HFFc6 (cell line): Measurements from ENCODE around the gene SETD2. TPM values are rescaled to one million over a fixed set of nuclear protein-coding genes. Genes with fewer than 3 reads are reported as not detected.

Experiments
- DNase-seq: peaks from one replicate; pipeline ENCODE4 v3.0.0-alpha.2; 2018
- H3K27ac Mint-ChIP-seq: 2 replicates; pipeline ENCODE4 v1.8.0; 2020; ENCODE audit warnings: mild to moderate bottlenecking, mixed read lengths
- H3K27me3 Mint-ChIP-seq: 2 replicates; pipeline ENCODE4 v1.8.0; 2021; ENCODE audit warnings: mild to moderate bottlenecking, moderate library complexity, mixed read lengths; ENCODE audit not compliant: insufficient read depth
- H3K36me3 Mint-ChIP-seq: 2 replicates; pipeline ENCODE4 v1.8.0; 2021; ENCODE audit warnings: low read depth, mixed read lengths
- H3K4me1 Mint-ChIP-seq: 2 replicates; pipeline ENCODE4 v1.8.0; 2020; ENCODE audit warnings: low read depth, mixed read lengths
- H3K4me3 Mint-ChIP-seq: 2 replicates; pipeline ENCODE4 v1.8.0; 2020; ENCODE audit warnings: mild to moderate bottlenecking, moderate library complexity, mixed read lengths
- H3K9me3 Mint-ChIP-seq: 2 replicates; pipeline ENCODE4 v1.8.0; 2020; ENCODE audit warnings: mild to moderate bottlenecking, mixed read lengths
- total RNA-seq, 6 experiments: library from RNA; stranded (reverse); fragmentation: NEBNext Ultra II Directional; extraction: Animal tissue kit (Norgen Biotek cat#: 25700); gene quantifications; 2 replicates in 1 of 6; 3 replicates in 5 of 6; pipeline ENCODE4 v1.2.3, GENCODE V29; 2021
- TF ChIP-seq, protein P1 (sequence below): fragments of 200-600 bp; sonication (generic); IDR thresholded peaks from 2 replicates; pipeline ENCODE4 v1.5.0; 2021; ENCODE audit warnings: antibody characterized with exemption, mild to moderate bottlenecking

The SETD2 gene
- total RNA-seq, 6 experiments from 2014 or later = 26.7 to 33.7 (median 30.8) TPM

GRCh38 chr3:46993292-46993691 is 170.6 kb downstream of the SETD2 start:
- no peak for DNase-seq
- Mint-ChIP-seq H3K27ac (no peak overlapping the region), H3K4me1 (no peaks in the 10 kb centered on the region), H3K27me3 (peaks cover 2% of the 10 kb centered on the region), H3K9me3 (no peaks in the 10 kb centered on the region), H3K4me3 (no peak overlapping the region), H3K36me3 (no peaks in the 10 kb centered on the region)
- TF ChIP-seq, protein P1, sequence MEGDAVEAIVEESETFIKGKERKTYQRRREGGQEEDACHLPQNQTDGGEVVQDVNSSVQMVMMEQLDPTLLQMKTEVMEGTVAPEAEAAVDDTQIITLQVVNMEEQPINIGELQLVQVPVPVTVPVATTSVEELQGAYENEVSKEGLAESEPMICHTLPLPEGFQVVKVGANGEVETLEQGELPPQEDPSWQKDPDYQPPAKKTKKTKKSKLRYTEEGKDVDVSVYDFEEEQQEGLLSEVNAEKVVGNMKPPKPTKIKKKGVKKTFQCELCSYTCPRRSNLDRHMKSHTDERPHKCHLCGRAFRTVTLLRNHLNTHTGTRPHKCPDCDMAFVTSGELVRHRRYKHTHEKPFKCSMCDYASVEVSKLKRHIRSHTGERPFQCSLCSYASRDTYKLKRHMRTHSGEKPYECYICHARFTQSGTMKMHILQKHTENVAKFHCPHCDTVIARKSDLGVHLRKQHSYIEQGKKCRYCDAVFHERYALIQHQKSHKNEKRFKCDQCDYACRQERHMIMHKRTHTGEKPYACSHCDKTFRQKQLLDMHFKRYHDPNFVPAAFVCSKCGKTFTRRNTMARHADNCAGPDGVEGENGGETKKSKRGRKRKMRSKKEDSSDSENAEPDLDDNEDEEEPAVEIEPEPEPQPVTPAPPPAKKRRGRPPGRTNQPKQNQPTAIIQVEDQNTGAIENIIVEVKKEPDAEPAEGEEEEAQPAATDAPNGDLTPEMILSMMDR = no peak

DNA sequence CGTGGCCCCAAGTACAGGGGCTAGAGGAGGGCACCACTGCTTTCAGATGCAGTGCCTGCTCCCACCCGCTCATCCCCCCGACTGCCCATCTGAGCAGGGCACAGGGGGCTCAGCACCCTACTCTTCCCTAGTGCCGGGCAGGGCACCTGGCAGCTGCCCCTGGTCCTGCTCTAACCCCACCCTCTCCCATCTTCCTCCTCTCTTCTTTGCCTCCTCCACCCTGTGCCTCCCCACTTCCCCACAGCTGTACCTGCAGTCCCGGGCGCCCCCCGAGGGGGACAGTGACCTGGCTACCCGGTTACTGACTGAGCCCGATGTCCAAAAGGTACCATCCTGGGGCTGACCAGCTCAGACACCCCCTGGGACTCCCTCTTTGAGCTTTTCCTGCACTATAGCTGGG is 171.7 kb downstream of the SETD2 start:
- peaks cover 2% of the 10 kb centered on the region for H3K27me3 Mint-ChIP-seq
- no peaks in the 10 kb centered on the region for H3K9me3 Mint-ChIP-seq
- H3K36me3 Mint-ChIP-seq = no peaks in the 10 kb centered on the region
- TF ChIP-seq, protein P1 = no peak
- no peak overlapping the region for H3K27ac Mint-ChIP-seq
- DNase-seq = no peak
- H3K4me3 Mint-ChIP-seq = no peak overlapping the region
- H3K4me1 Mint-ChIP-seq = no peaks in the 10 kb centered on the region

- Mint-ChIP-seq H3K36me3 (no peaks in the 10 kb centered on the region), H3K27me3 (peaks cover 2% of the 10 kb centered on the region), H3K4me1 (no peaks in the 10 kb centered on the region), H3K4me3 (no peak overlapping the region), H3K27ac (no peak overlapping the region), H3K9me3 (no peaks in the 10 kb centered on the region)
- TF ChIP-seq, protein P1 = no peak
- DNase-seq = no peak
Observed at GRCh38 chr3:46991406-46992165, 172.3 kb downstream of the SETD2 start.

DNA sequence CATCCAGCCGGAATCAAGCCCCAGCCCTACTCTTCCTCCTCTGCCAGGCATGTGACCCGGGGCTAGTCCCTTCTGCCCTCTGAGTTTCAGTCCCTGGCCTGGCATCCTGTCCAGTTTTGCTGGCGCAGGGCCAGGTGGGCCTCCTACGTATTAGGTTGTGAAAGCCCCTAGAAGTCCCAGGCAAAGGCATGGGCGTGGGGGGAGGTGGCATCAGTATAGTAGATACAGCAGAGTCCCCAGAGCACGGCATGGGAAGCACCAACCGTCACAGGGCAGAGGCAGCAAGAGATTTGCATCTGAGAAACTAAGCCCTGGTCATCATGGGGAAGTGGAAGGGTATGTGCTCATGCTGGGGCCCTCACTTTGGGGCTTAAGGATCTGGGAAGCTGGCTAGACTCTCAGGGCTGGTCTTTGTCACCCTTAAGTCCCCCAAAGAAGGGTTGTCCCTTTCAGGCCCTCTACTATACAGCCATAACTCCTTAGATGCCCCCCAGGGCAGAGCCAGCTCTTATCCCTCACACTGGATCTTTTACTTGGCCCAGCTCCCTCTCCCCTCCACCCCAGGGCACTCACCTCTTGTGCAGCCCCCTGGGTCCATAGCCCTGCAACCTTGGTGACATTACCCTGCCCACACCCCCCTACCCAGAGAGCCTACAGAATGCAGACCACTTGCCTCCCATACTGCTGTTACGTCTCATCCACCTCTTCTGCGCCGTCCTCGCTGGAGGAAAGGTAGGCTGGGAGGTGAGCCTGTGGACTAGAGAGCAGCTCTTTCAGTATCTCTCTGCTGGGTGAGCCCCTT is 173.1 kb downstream of the SETD2 start:
- H3K36me3 Mint-ChIP-seq = no peaks in the 10 kb centered on the region
- H3K4me1 Mint-ChIP-seq = no peaks in the 10 kb centered on the region
- H3K27ac Mint-ChIP-seq = no peak overlapping the region
- H3K4me3 Mint-ChIP-seq = no peak overlapping the region
- no peaks in the 10 kb centered on the region for H3K9me3 Mint-ChIP-seq
- TF ChIP-seq, protein P1 = no peak
- no peak for DNase-seq
- peaks cover 2% of the 10 kb centered on the region for H3K27me3 Mint-ChIP-seq

- Mint-ChIP-seq H3K4me3 (no peak overlapping the region), H3K4me1 (no peaks in the 10 kb centered on the region), H3K36me3 (no peaks in the 10 kb centered on the region), H3K27me3 (peaks cover 2% of the 10 kb centered on the region), H3K27ac (no peak overlapping the region), H3K9me3 (no peaks in the 10 kb centered on the region)
- TF ChIP-seq, protein P1 = no peak
- DNase-seq = no peak
Observed at GRCh38 chr3:46989146-46989810, 174.6 kb downstream of the SETD2 start.
